ENCODE results near the gene ADPRHL1.

ADPRHL1 gene

DNA sequence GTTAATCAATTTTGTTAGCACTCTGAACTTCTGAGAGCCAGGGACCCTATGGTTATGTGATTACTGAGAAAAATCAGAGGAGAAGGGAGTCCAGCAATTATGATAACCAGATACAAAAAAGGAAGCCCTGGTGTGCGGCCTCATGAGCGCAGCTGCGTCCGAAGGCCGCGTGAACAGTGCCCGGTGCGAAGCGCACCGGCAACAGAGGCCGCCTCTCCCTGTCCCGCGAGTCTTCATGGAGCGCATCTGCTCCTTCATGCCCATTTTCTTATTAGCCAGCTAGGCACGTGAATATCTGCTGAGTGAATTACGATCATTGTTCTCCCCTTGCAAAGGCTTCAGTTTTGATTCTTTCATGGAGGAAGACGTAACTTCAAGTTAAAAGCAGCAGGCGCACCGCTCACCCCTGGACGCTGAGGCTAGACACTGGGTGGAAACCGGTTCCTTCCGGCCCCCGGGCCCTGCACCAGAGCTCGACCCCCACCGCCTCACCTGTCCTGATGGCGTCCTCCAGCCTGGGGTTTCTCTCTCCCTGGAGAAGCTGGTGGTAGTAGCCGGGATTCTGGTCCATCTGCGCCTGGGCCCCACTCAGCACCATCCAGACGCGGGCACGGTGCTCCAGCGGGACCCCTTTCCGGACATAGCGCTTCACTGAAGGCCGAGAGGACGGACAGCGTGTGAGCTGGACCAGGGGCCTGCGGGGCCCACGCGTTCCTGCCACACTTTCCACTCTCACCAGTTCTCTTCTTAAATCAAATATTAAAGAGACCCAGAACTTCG, 98.3 kb downstream of the ADPRHL1 start:
- TF ChIP-seq, protein P1, sequence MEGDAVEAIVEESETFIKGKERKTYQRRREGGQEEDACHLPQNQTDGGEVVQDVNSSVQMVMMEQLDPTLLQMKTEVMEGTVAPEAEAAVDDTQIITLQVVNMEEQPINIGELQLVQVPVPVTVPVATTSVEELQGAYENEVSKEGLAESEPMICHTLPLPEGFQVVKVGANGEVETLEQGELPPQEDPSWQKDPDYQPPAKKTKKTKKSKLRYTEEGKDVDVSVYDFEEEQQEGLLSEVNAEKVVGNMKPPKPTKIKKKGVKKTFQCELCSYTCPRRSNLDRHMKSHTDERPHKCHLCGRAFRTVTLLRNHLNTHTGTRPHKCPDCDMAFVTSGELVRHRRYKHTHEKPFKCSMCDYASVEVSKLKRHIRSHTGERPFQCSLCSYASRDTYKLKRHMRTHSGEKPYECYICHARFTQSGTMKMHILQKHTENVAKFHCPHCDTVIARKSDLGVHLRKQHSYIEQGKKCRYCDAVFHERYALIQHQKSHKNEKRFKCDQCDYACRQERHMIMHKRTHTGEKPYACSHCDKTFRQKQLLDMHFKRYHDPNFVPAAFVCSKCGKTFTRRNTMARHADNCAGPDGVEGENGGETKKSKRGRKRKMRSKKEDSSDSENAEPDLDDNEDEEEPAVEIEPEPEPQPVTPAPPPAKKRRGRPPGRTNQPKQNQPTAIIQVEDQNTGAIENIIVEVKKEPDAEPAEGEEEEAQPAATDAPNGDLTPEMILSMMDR (IDR thresholded peaks at IDR 0.05; ENCODE audit: control insufficient read depth, extremely low read depth, insufficient read depth), result no peak
- DNase-seq (ENCODE audit: low read depth), result no peak
- no peak overlapping the region for H3K4me3 ChIP-seq (ENCODE audit: low read depth, low read length)

GRCh38 chr13:113353254-113353653, 100.0 kb downstream of the ADPRHL1 start:
- DNase-seq (ENCODE audit: low read depth), result no peak
- no peak overlapping the region for H3K4me3 ChIP-seq (ENCODE audit: low read depth, low read length)
- TF ChIP-seq, protein P1 (IDR thresholded peaks at IDR 0.05; ENCODE audit: control insufficient read depth, extremely low read depth, insufficient read depth), result no peak

- DNase-seq (ENCODE audit: low read depth), result peak; percentile 86
- peak overlapping the region; percentile 28 for H3K4me3 ChIP-seq (ENCODE audit: low read depth, low read length)
- TF ChIP-seq, protein P1 (IDR thresholded peaks at IDR 0.05; ENCODE audit: control insufficient read depth, extremely low read depth, insufficient read depth), result 0 out of 2 replicates have a peak, but pooled peaks have one; percentile 6
These were observed 101.7 kb downstream of the ADPRHL1 start for GRCh38 chr13:113351514-113352026.

- no peak for DNase-seq (ENCODE audit: low read depth)
- TF ChIP-seq, protein P1 (IDR thresholded peaks at IDR 0.05; ENCODE audit: control insufficient read depth, extremely low read depth, insufficient read depth), result no peak
- H3K4me3 ChIP-seq (ENCODE audit: low read depth, low read length), result no peak overlapping the region
These were observed 102.4 kb downstream of the ADPRHL1 start for GRCh38 chr13:113350938-113351335.

DNA sequence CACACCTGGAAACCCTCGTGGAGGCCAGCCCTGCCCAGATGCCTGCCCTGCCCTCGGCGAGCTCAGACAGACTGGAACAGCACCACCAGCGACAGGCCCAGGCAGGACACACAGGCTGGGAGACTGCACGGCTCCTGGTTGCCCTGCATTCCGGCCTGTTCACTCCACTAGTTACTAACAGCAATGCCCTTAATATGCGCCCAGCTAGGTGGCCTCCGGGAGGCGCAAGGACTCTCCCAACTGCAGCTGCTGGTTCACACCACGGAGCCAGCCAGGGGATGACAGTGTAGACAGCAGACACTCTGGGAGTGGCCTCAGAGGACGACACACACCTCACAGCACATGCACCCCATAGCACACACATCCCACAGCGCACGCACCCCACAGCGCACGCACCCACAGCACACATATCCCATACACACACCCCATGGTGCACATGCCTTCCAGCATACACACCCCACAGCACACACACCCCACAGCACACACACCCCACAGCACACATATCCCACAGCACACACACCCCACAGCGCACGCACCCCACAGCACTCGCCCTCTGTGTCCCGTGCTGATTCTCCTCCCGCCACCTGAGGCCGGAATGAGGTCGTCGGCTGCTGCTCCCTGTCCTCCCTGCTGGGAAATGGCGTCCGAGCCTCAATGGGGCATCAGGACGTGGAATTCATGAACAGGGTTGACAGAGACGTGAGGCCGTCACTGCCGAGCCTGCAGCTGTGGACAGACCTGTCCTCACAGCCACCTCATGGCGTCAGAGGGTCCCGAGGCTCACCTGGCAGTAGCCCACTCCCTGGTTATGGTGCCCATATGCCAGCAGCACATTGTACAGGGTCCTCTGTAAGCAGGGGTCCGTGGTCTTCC, 103.0 kb downstream of the ADPRHL1 start:
- H3K4me3 ChIP-seq (ENCODE audit: low read depth, low read length), result no peak overlapping the region
- TF ChIP-seq, protein P1 (IDR thresholded peaks at IDR 0.05; ENCODE audit: control insufficient read depth, extremely low read depth, insufficient read depth), result no peak
- no peak for DNase-seq (ENCODE audit: low read depth)

Measured in LNCaP clone FGC (cell line).